Left lung (tissue), 10 donors: ENCODE results near the gene KCND3. TPM values are rescaled to one million over a fixed set of nuclear protein-coding genes. Genes with fewer than 3 reads are reported as not detected.
A peak's percentile ranks its signal among the peaks of the same experiment; 100 is the strongest.

Experiments
- ATAC-seq: fragments of 200-7000 bp; cut with Tn5 transposase; one replicate; pipeline ENCODE4 v1.9.1; 2020; ENCODE audit warnings: moderate library complexity
- DNase-seq, 4 donors: peaks; one replicate each; pipeline ENCODE4 v3.0.0-alpha.2; 2013 to 2020
- H3K27ac ChIP-seq, 2 donors: fragments of 200-600 bp; sonication (generic) in 1 of 2; one replicate each; pipeline versions ENCODE4 v1.5.0 to v1.8.0; 2020 to 2021
- H3K27me3 ChIP-seq, 2 donors: fragments of 200-600 bp; sonication (generic) in 1 of 2; one replicate each; pipeline versions ENCODE4 v1.5.0 to v1.8.0; 2020 to 2021
- H3K36me3 ChIP-seq, 2 donors: fragments of 200-600 bp; sonication (generic) in 1 of 2; one replicate each; pipeline versions ENCODE4 v1.5.0 to v1.8.0; 2020 to 2021
- H3K4me1 ChIP-seq, 2 donors: fragments of 200-600 bp; one replicate each; pipeline ENCODE4 v1.8.0; 2021
- H3K4me3 ChIP-seq, 2 donors: fragments of 200-600 bp; sonication (generic) in 1 of 2; one replicate each; pipeline versions ENCODE4 v1.5.0 to v1.8.0; 2020 to 2021; ENCODE audit warnings: mild to moderate bottlenecking in 1 of 2
- H3K9me3 ChIP-seq, 2 donors: fragments of 200-600 bp; sonication (generic) in 1 of 2; one replicate each; pipeline versions ENCODE4 v1.5.0 to v1.8.0; 2020 to 2021
- CTCF ChIP-seq, 2 donors: fragments of 200-600 bp; sonication (generic) in 1 of 2; IDR thresholded peaks; one replicate each; pipeline versions ENCODE4 v1.5.0 to v1.8.0; 2021; ENCODE audit warnings: antibody characterized with exemption in 2 of 2
- intact Hi-C, 2 donors: fragments of 100-400 bp; cut with DNase I; formaldehyde crosslinking; loops; one replicate each; pipeline versions ENCODE4 v1.11.2 to v1.14.2; 2022
- polyA plus RNA-seq, 6 donors: library from polyadenylated mRNA; unstranded; fragments of 120-200 nt; gene quantifications; one replicate each; pipeline ENCODE4 v1.2.1, GENCODE V29; 2013; ENCODE audit not compliant: insufficient read length in 6 of 6
- total RNA-seq, 2 donors: library from RNA; stranded (reverse); fragmentation: NEBNext Ultra II Directional; extraction: Animal tissue kit (Norgen Biotek cat#: 25700); gene quantifications; one replicate each; pipeline ENCODE4 v1.2.1, GENCODE V29; 2021
- donor health status: DM: no; HTN: yes; CAD: no.
- donor health status: DM: no; HTN: no; CAD: no.

KCND3 gene
- total and polyA plus RNA-seq, 8 donors = 0.32 to 10.2 (median 0.58) TPM

GRCh38 chr1:111739925-111740765, 249.3 kb downstream of the KCND3 start:
- intact Hi-C loops = no loop called here
- DNase-seq (peak in 2 of 4 donors; percentile 55 to 90), ATAC-seq (peak; percentile 53)
- H3K4me3 ChIP-seq = peak overlapping the region; percentile 36 to 73
- no peaks in the 10 kb centered on the region for H3K36me3 ChIP-seq
- H3K4me1 ChIP-seq = peaks cover 5 to 53% of the 10 kb centered on the region in 2 donors
- H3K27ac ChIP-seq = peak overlapping the region; percentile 85 to 95
- H3K27me3 ChIP-seq = peaks cover 0 to 26% of the 10 kb centered on the region in 2 donors
- no peak for TF ChIP-seq CTCF (IDR thresholded peaks at IDR 0.05)
- H3K9me3 ChIP-seq = no peaks in the 10 kb centered on the region

- peaks cover 5 to 61% of the 10 kb centered on the region in 2 donors for H3K4me1 ChIP-seq
- DNase-seq = peak; percentile 68 to 97 (median 90)
- H3K27me3 ChIP-seq = peaks cover 0 to 26% of the 10 kb centered on the region in 2 donors
- no peaks in the 10 kb centered on the region for H3K36me3 ChIP-seq
- no peak for TF ChIP-seq CTCF (IDR thresholded peaks at IDR 0.05)
- intact Hi-C loops = no loop called here
- ATAC-seq = peak; percentile 92
- no peaks in the 10 kb centered on the region for H3K9me3 ChIP-seq
- peak within 1 kb of the TSS; percentile 36 to 73 for H3K4me3 ChIP-seq
- H3K27ac ChIP-seq = peak within 1 kb of the TSS; percentile 85 to 95
These were observed 250.1 kb downstream of the KCND3 start, which contains the start of gene INKA2 for GRCh38 chr1:111739194-111739924. TSS of gene INKA2 (minus strand) at chr1:111739395. CDS start at chr1:111739242, 153 bp downstream.

- H3K27me3 ChIP-seq = peaks cover 0 to 26% of the 10 kb centered on the region in 2 donors
- H3K9me3 ChIP-seq = no peaks in the 10 kb centered on the region
- peaks cover 5 to 69% of the 10 kb centered on the region in 2 donors for H3K4me1 ChIP-seq
- no peak for TF ChIP-seq CTCF (IDR thresholded peaks at IDR 0.05)
- DNase-seq (peak in 2 of 4 donors; percentile 81 to 93), ATAC-seq (peak; percentile 76)
- intact Hi-C loops = no loop called here
- peak overlapping the region; percentile 85 to 95 for H3K27ac ChIP-seq
- peak overlapping the region; percentile 36 to 73 for H3K4me3 ChIP-seq
- no peaks in the 10 kb centered on the region for H3K36me3 ChIP-seq
These were observed 250.9 kb downstream of the KCND3 start for GRCh38 chr1:111738436-111739193.

- H3K4me3 ChIP-seq = peak overlapping the region; percentile 36 to 73
- H3K27me3 ChIP-seq = peaks cover 0 to 26% of the 10 kb centered on the region in 2 donors
- H3K4me1 ChIP-seq = peaks cover 5 to 74% of the 10 kb centered on the region in 2 donors
- DNase-seq (no peak), ATAC-seq (no peak)
- intact Hi-C loops = no loop called here
- no peak for TF ChIP-seq CTCF (IDR thresholded peaks at IDR 0.05)
- peak overlapping the region; percentile 85 to 95 for H3K27ac ChIP-seq
- no peaks in the 10 kb centered on the region for H3K36me3 ChIP-seq
- no peaks in the 10 kb centered on the region for H3K9me3 ChIP-seq
These were observed 251.4 kb downstream of the KCND3 start for GRCh38 chr1:111738133-111738435.
